Type B pancreatic cell (in vitro differentiated cells): Measurements from ENCODE around the gene MYL4. TPM values are rescaled to one million over a fixed set of nuclear protein-coding genes. Genes with fewer than 3 reads are reported as not detected.

Experiments
- DNase-seq: peaks from one replicate; pipeline ENCODE4 v3.0.0; 2021; ENCODE audit warnings: mixed read lengths; ENCODE audit not compliant: unreplicated experiment; ENCODE audit errors: extremely low spot score
- H3K27ac Mint-ChIP-seq: 2 replicates; pipeline ENCODE4 v1.8.0; 2021; ENCODE audit warnings: mild to moderate bottlenecking, mixed read lengths
- H3K27me3 Mint-ChIP-seq: 2 replicates; pipeline ENCODE4 v1.8.0; 2021; ENCODE audit warnings: mixed read lengths
- H3K36me3 Mint-ChIP-seq: 2 replicates; pipeline ENCODE4 v1.8.0; 2021; ENCODE audit warnings: mixed read lengths
- H3K4me1 Mint-ChIP-seq: one replicate; pipeline ENCODE4 v1.8.0; 2021; ENCODE audit warnings: mixed read lengths; ENCODE audit not compliant: unreplicated experiment
- H3K4me3 Mint-ChIP-seq: 2 replicates; pipeline ENCODE4 v1.8.0; 2021; ENCODE audit warnings: mild to moderate bottlenecking, mixed read lengths
- H3K9me3 Mint-ChIP-seq: 2 replicates; pipeline ENCODE4 v1.8.0; 2021; ENCODE audit warnings: mixed read lengths
- CTCF ChIP-seq: fragments of 200-600 bp; sonication (generic); conservative IDR thresholded peaks from 2 replicates; pipeline ENCODE4 v1.5.0; 2021; ENCODE audit warnings: antibody characterized with exemption, mild to moderate bottlenecking
- total RNA-seq: library from RNA; stranded (reverse); gene quantifications from 2 replicates; pipeline ENCODE4 v1.2.1, GENCODE V29; 2021; ENCODE audit warnings: low replicate concordance

The MYL4 gene
- total RNA-seq, 1 donor from 2014 or later: 5.1 TPM

GRCh38 chr17:47199627-47200324 lies 9.4 kb upstream of the MYL4 start:
- Mint-ChIP-seq H3K27ac (no peak overlapping the region), H3K27me3 (no peaks in the 10 kb centered on the region), H3K4me3 (no peak overlapping the region), H3K36me3 (no peaks in the 10 kb centered on the region), H3K9me3 (peaks cover 5% of the 10 kb centered on the region), H3K4me1 (peaks cover 2% of the 10 kb centered on the region)
- no peak for TF ChIP-seq CTCF
- DNase-seq: no peak

- H3K9me3 Mint-ChIP-seq: peaks cover 5% of the 10 kb centered on the region
- no peak overlapping the region for H3K4me3 Mint-ChIP-seq
- no peak for DNase-seq
- no peaks in the 10 kb centered on the region for H3K27me3 Mint-ChIP-seq
- H3K27ac Mint-ChIP-seq: no peak overlapping the region
- TF ChIP-seq CTCF: no peak
- H3K36me3 Mint-ChIP-seq: no peaks in the 10 kb centered on the region
- H3K4me1 Mint-ChIP-seq: peaks cover 8% of the 10 kb centered on the region
Observed at GRCh38 chr17:47200325-47200664, 8.9 kb upstream of the MYL4 start.

GRCh38 chr17:47201166-47201565 lies 8.0 kb upstream of the MYL4 start:
- H3K27ac Mint-ChIP-seq: peak overlapping the region; percentile 19
- no peak for TF ChIP-seq CTCF
- no peaks in the 10 kb centered on the region for H3K9me3 Mint-ChIP-seq
- H3K4me3 Mint-ChIP-seq: no peak overlapping the region
- DNase-seq: no peak
- H3K36me3 Mint-ChIP-seq: no peaks in the 10 kb centered on the region
- H3K27me3 Mint-ChIP-seq: no peaks in the 10 kb centered on the region
- peaks cover 14% of the 10 kb centered on the region for H3K4me1 Mint-ChIP-seq

- no peaks in the 10 kb centered on the region for H3K27me3 Mint-ChIP-seq
- no peak overlapping the region for H3K4me3 Mint-ChIP-seq
- no peaks in the 10 kb centered on the region for H3K36me3 Mint-ChIP-seq
- DNase-seq: no peak
- H3K27ac Mint-ChIP-seq: no peak overlapping the region
- H3K9me3 Mint-ChIP-seq: no peaks in the 10 kb centered on the region
- no peak for TF ChIP-seq CTCF
- H3K4me1 Mint-ChIP-seq: peaks cover 14% of the 10 kb centered on the region
Observed at GRCh38 chr17:47203984-47204721, 5.0 kb upstream of the MYL4 start.

- no peak for DNase-seq
- H3K27ac Mint-ChIP-seq: peak overlapping the region; percentile 90
- H3K9me3 Mint-ChIP-seq: no peaks in the 10 kb centered on the region
- H3K27me3 Mint-ChIP-seq: no peaks in the 10 kb centered on the region
- H3K4me1 Mint-ChIP-seq: peaks cover 19% of the 10 kb centered on the region
- no peak for TF ChIP-seq CTCF
- H3K4me3 Mint-ChIP-seq: peak overlapping the region; percentile 19
- H3K36me3 Mint-ChIP-seq: no peaks in the 10 kb centered on the region
Observed at GRCh38 chr17:47204722-47205418, 4.3 kb upstream of the MYL4 start.
